H9 (cell line): ENCODE data around the gene TSC1. TPM values are rescaled to one million over a fixed set of nuclear protein-coding genes. Genes with fewer than 3 reads are reported as not detected.

ENCODE experiments used
- DNase-seq: peaks from one replicate; pipeline ENCODE4 v3.0.0-alpha.2; 2017
- H2AFZ ChIP-seq: one replicate; pipeline ENCODE4 v1.6.1; 2013; ENCODE audit warnings: mild to moderate bottlenecking, low read length, control low read depth, moderate library complexity
- H2AK5ac ChIP-seq: 2 replicates; pipeline ENCODE4 v1.6.1; 2013; ENCODE audit warnings: low read length, control low read depth, mixed read lengths; ENCODE audit not compliant: insufficient read length
- H2BK120ac ChIP-seq: one replicate; pipeline ENCODE4 v1.6.1; 2013; ENCODE audit warnings: low read depth, mild to moderate bottlenecking, low read length, control low read depth, inconsistent platforms; ENCODE audit not compliant: poor library complexity, severe bottlenecking
- H2BK12ac ChIP-seq: 2 replicates; pipeline ENCODE4 v1.6.1; 2013; ENCODE audit warnings: low read length, control low read depth, mixed read lengths, low read depth; ENCODE audit not compliant: insufficient read length
- H2BK15ac ChIP-seq: 2 replicates; pipeline ENCODE4 v1.6.1; 2013; ENCODE audit warnings: low read depth, low read length, control low read depth
- H2BK20ac ChIP-seq: one replicate; pipeline ENCODE4 v1.6.1; 2013; ENCODE audit warnings: low read depth, mild to moderate bottlenecking, low read length, control low read depth, inconsistent platforms; ENCODE audit not compliant: poor library complexity, severe bottlenecking
- H2BK5ac ChIP-seq: 2 replicates; pipeline ENCODE4 v1.6.1; 2013; ENCODE audit warnings: low read length, control low read depth, mixed read lengths; ENCODE audit not compliant: insufficient read length
- H3K14ac ChIP-seq: 2 replicates; pipeline ENCODE4 v1.6.1; 2013; ENCODE audit warnings: low read length, control low read depth; ENCODE audit not compliant: insufficient read depth
- H3K18ac ChIP-seq: 2 replicates; pipeline ENCODE4 v1.6.1; 2013; ENCODE audit warnings: low read depth, mild to moderate bottlenecking, mixed read lengths, low read length, control low read depth; ENCODE audit not compliant: insufficient read length
- H3K23ac ChIP-seq: 2 replicates; pipeline ENCODE4 v1.6.1; 2013; ENCODE audit warnings: low read length, control low read depth, mixed read lengths, low read depth; ENCODE audit not compliant: insufficient read length
- H3K23me2 ChIP-seq: 2 replicates; pipeline ENCODE4 v1.6.1; 2013; ENCODE audit warnings: low read depth, mild to moderate bottlenecking, mixed read lengths, low read length, control low read depth; ENCODE audit not compliant: insufficient read length, poor library complexity, severe bottlenecking
- H3K27ac ChIP-seq: 2 replicates; pipeline ENCODE4 v1.5.1; 2013; ENCODE audit warnings: low read length, control low read depth, mixed read lengths, low read depth; ENCODE audit not compliant: insufficient read length
- H3K27me3 ChIP-seq: 2 replicates; pipeline ENCODE4 v1.6.1; 2013; ENCODE audit warnings: low read length, control low read depth, inconsistent platforms; ENCODE audit not compliant: insufficient read depth
- H3K4ac ChIP-seq: 2 replicates; pipeline ENCODE4 v1.6.1; 2013; ENCODE audit warnings: low read depth, mild to moderate bottlenecking, control low read depth, inconsistent platforms, low read length, moderate library complexity
- H3K4me1 ChIP-seq: 2 replicates; pipeline ENCODE4 v1.6.1; 2013; ENCODE audit warnings: low read length, control low read depth, inconsistent platforms; ENCODE audit not compliant: insufficient read depth
- H3K4me2 ChIP-seq: 2 replicates; pipeline ENCODE4 v1.6.1; 2013; ENCODE audit warnings: low read length, control low read depth, mixed read lengths; ENCODE audit not compliant: insufficient read length, insufficient read depth
- H3K56ac ChIP-seq: 2 replicates; pipeline ENCODE4 v1.6.1; 2013; ENCODE audit warnings: low read depth, mild to moderate bottlenecking, mixed read lengths, low read length, control low read depth; ENCODE audit not compliant: insufficient read length
- H3K79me1 ChIP-seq: 2 replicates; pipeline ENCODE4 v1.6.1; 2013; ENCODE audit warnings: low read depth, mild to moderate bottlenecking, moderate library complexity, low read length, control low read depth, inconsistent platforms; ENCODE audit not compliant: insufficient read depth, poor library complexity, severe bottlenecking
- H3K79me2 ChIP-seq: 2 replicates; pipeline ENCODE4 v1.6.1; 2013; ENCODE audit warnings: low read length, control low read depth, inconsistent platforms; ENCODE audit not compliant: insufficient read depth
- H3K9ac ChIP-seq: 2 replicates; pipeline ENCODE4 v1.6.1; 2013; ENCODE audit warnings: low read length, control low read depth, mixed read lengths; ENCODE audit not compliant: insufficient read length; ENCODE audit errors: extremely low read depth
- H3K9me3 ChIP-seq: one replicate; pipeline ENCODE4 v1.6.1; 2013; ENCODE audit warnings: low read depth, low read length, inconsistent platforms; ENCODE audit not compliant: control insufficient read depth
- H3T11ph ChIP-seq: one replicate; pipeline ENCODE4 v1.6.1; 2013; ENCODE audit warnings: mild to moderate bottlenecking, low read length, control low read depth, inconsistent platforms
- H4K20me1 ChIP-seq: one replicate; pipeline ENCODE4 v1.6.1; 2013; ENCODE audit not compliant: control insufficient read depth, insufficient read length, insufficient read depth
- H4K5ac ChIP-seq: 2 replicates; pipeline ENCODE4 v1.6.1; 2013; ENCODE audit warnings: low read depth, mild to moderate bottlenecking, mixed read lengths, low read length, control low read depth; ENCODE audit not compliant: insufficient read length
- H4K8ac ChIP-seq: replicated peaks from 2 replicates; pipeline ENCODE4 v1.6.1; 2013; ENCODE audit warnings: low read length, control low read depth, mixed read lengths, low read depth; ENCODE audit not compliant: insufficient read length
- H4K91ac ChIP-seq: 2 replicates; pipeline ENCODE4 v1.6.1; 2013; ENCODE audit warnings: low read depth, mild to moderate bottlenecking, moderate library complexity, mixed read lengths, low read length, control low read depth; ENCODE audit not compliant: insufficient read length
- H3K27ac Mint-ChIP-seq, 3 experiments: 2 replicates in 2 of 3; 3 replicates in 1 of 3; pipeline ENCODE4 v1.8.0; 2020 to 2021; ENCODE audit warnings: mixed read lengths in 3 of 3, mild to moderate bottlenecking in 1 of 3, moderate library complexity in 1 of 3
- H3K27me3 Mint-ChIP-seq: 2 replicates; pipeline ENCODE4 v1.8.0; 2021; ENCODE audit warnings: low read depth, mild to moderate bottlenecking, moderate library complexity, mixed read lengths
- H3K36me3 Mint-ChIP-seq, 3 experiments: 2 replicates in 2 of 3; 3 replicates in 1 of 3; pipeline ENCODE4 v1.8.0; 2020 to 2021; ENCODE audit warnings: low read depth in 3 of 3, mixed read lengths in 3 of 3; ENCODE audit not compliant: insufficient read depth in 1 of 3
- H3K4me1 Mint-ChIP-seq, 2 experiments: 2 replicates each; pipeline ENCODE4 v1.8.0; 2020; ENCODE audit warnings: mixed read lengths in 2 of 2
- H3K4me3 Mint-ChIP-seq, 2 experiments: 2 replicates in 1 of 2; 3 replicates in 1 of 2; pipeline ENCODE4 v1.8.0; 2020 to 2021; ENCODE audit warnings: mild to moderate bottlenecking in 2 of 2, mixed read lengths in 2 of 2, moderate library complexity in 1 of 2
- H3K9me3 Mint-ChIP-seq, 2 experiments: 2 replicates in 1 of 2; 3 replicates in 1 of 2; pipeline ENCODE4 v1.8.0; 2020; ENCODE audit warnings: mild to moderate bottlenecking in 2 of 2, mixed read lengths in 2 of 2, moderate library complexity in 1 of 2
- WGBS: extraction: QIAGEN DNeasy Blood & Tissue Kit; methylation state at CpG from one replicate; pipeline ENCODE4 v1.1.7; 2013; ENCODE audit warnings: missing lambda C conversion rate, low lambda C conversion rate, mixed read lengths; ENCODE audit not compliant: insufficient read length; ENCODE audit errors: extremely low coverage; 5-methylcytosine and 5-hydroxymethylcytosine counted together
- total RNA-seq: library from RNA; stranded (reverse); gene quantifications from 2 replicates; pipeline ENCODE4 v1.2.1, GENCODE V29; 2021
- TF ChIP-seq, protein P1 (sequence below): fragments of 200-600 bp; sonication (generic); conservative IDR thresholded peaks from 3 replicates; pipeline ENCODE4 v1.8.0; 2021; ENCODE audit warnings: antibody characterized with exemption, mild to moderate bottlenecking

TSC1 gene
- total RNA-seq, 1 experiment from 2014 or later: 32.7 TPM

DNA sequence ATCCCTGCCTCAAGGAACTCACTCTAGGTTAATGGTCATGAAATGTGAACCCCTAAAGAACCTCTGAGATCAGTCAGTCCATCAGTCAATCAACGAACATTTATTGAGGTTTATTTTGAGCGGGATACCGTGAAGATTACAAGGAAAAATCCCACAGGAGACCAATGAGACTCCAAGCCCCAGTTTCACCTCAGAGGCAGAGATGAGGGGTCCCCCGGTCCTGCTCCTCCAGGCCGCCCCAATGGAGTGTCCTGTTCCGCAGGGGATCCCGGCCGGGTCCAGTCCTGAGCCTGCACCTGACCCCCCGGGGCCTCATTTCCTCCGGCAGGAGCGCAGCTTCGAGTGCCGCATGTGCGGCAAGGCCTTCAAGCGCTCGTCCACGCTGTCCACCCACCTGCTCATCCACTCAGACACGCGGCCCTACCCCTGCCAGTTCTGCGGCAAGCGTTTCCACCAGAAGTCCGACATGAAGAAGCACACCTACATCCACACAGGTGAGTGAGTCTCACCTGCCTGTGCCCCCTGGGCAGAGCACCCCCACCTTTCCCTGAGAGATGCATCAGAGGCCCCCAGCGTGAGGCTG, 45.1 kb upstream of the TSC1 start:
- Mint-ChIP-seq H3K27me3 (peaks cover 60% of the 10 kb centered on the region), H3K4me1 (peaks cover 8 to 13% of the 10 kb centered on the region in 2 experiments), H3K27ac (no peak overlapping the region), H3K36me3 (no peaks in the 10 kb centered on the region), H3K9me3 (peaks cover 0 to 6% of the 10 kb centered on the region in 2 experiments; a peak in 3 of 5 replicates), H3K4me3 (no peak overlapping the region)
- Histone ChIP-seq H3K27me3 (no peaks in the 10 kb centered on the region), H3K23me2 (no peaks in the 10 kb centered on the region), H3T11ph (no peak overlapping the region), H4K91ac (no peak overlapping the region), H4K20me1 (no peaks in the 10 kb centered on the region), H3K14ac (no peak overlapping the region; the same call in 1 of the 2 replicates), H2AK5ac (no peak overlapping the region), H2BK120ac (no peak overlapping the region), H3K18ac (no peak overlapping the region), H2BK12ac (no peak overlapping the region), H3K9me3 (no peaks in the 10 kb centered on the region), H3K4me1 (peaks cover 3% of the 10 kb centered on the region; the same call in 1 of the 2 replicates), H3K79me2 (no peaks in the 10 kb centered on the region), H3K27ac (no peak overlapping the region), H4K5ac (no peak overlapping the region), H4K8ac (no peak overlapping the region), H3K56ac (no peak overlapping the region), H3K9ac (no peak overlapping the region), H2BK20ac (no peak overlapping the region), H3K4me2 (no peak overlapping the region), H3K79me1 (no peaks in the 10 kb centered on the region), H2BK5ac (no peak overlapping the region), H2AFZ (no peak overlapping the region), H2BK15ac (no peak overlapping the region), H3K23ac (no peak overlapping the region), H3K4ac (no peak overlapping the region)
- no CpG with 5 or more reads among the region's 23 CpGs for WGBS
- no peak for DNase-seq
- TF ChIP-seq, protein P1, sequence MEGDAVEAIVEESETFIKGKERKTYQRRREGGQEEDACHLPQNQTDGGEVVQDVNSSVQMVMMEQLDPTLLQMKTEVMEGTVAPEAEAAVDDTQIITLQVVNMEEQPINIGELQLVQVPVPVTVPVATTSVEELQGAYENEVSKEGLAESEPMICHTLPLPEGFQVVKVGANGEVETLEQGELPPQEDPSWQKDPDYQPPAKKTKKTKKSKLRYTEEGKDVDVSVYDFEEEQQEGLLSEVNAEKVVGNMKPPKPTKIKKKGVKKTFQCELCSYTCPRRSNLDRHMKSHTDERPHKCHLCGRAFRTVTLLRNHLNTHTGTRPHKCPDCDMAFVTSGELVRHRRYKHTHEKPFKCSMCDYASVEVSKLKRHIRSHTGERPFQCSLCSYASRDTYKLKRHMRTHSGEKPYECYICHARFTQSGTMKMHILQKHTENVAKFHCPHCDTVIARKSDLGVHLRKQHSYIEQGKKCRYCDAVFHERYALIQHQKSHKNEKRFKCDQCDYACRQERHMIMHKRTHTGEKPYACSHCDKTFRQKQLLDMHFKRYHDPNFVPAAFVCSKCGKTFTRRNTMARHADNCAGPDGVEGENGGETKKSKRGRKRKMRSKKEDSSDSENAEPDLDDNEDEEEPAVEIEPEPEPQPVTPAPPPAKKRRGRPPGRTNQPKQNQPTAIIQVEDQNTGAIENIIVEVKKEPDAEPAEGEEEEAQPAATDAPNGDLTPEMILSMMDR: no peak
